Neural progenitor cell (in vitro differentiated cells): Measurements from ENCODE around the gene DCDC1. TPM values are rescaled to one million over a fixed set of nuclear protein-coding genes. Genes with fewer than 3 reads are reported as not detected.

Experiments
- DNase-seq: peaks from one replicate; pipeline ENCODE4 v3.0.0-alpha.2; 2016; ENCODE audit warnings: low spot score
- H2AFZ ChIP-seq: fragments of 200-600 bp; sonication (generic); replicated peaks from 2 replicates; pipeline ENCODE4 v1.6.1; 2016; ENCODE audit warnings: antibody characterized with exemption
- H3F3A ChIP-seq: fragments of 200-600 bp; sonication (generic); 2 replicates; pipeline ENCODE4 v1.6.1; 2016; ENCODE audit warnings: antibody characterized with exemption, low read depth
- H3K27ac ChIP-seq: fragments of 200-600 bp; sonication (generic); 2 replicates; pipeline ENCODE4 v1.5.1; 2016; ENCODE audit warnings: mild to moderate bottlenecking
- H3K27me3 ChIP-seq: fragments of 200-600 bp; sonication (generic); 2 replicates; pipeline ENCODE4 v1.6.1; 2016; ENCODE audit warnings: mild to moderate bottlenecking, moderate library complexity
- H3K36me3 ChIP-seq: fragments of 200-600 bp; sonication (generic); 2 replicates; pipeline ENCODE4 v1.5.1; 2016
- H3K4me1 ChIP-seq: fragments of 200-600 bp; sonication (generic); 2 replicates; pipeline ENCODE4 v1.6.1; 2016; ENCODE audit warnings: mixed run types
- H3K4me2 ChIP-seq: fragments of 200-600 bp; sonication (generic); 2 replicates; pipeline ENCODE4 v1.6.1; 2016
- H3K4me3 ChIP-seq: fragments of 200-600 bp; sonication (generic); 2 replicates; pipeline ENCODE4 v1.5.1; 2016
- H3K79me2 ChIP-seq: fragments of 200-600 bp; sonication (generic); 2 replicates; pipeline ENCODE4 v1.6.1; 2016; ENCODE audit warnings: low read depth
- H3K9ac ChIP-seq: fragments of 200-600 bp; sonication (generic); 2 replicates; pipeline ENCODE4 v1.6.1; 2016
- H3K9me3 ChIP-seq: fragments of 200-600 bp; sonication (generic); 2 replicates; pipeline ENCODE4 v1.5.1; 2016; ENCODE audit warnings: low read depth
- H4K20me1 ChIP-seq: fragments of 200-600 bp; sonication (generic); 2 replicates; pipeline ENCODE4 v1.6.1; 2016; ENCODE audit warnings: low read depth
- H3K27ac Mint-ChIP-seq: 3 replicates; pipeline ENCODE4 v1.8.0; 2021; ENCODE audit warnings: mixed read lengths
- H3K27me3 Mint-ChIP-seq: 2 replicates; pipeline ENCODE4 v1.8.0; 2022; ENCODE audit warnings: low read depth, mild to moderate bottlenecking, inconsistent platforms, moderate library complexity, mixed read lengths; ENCODE audit not compliant: insufficient read depth
- H3K36me3 Mint-ChIP-seq: 3 replicates; pipeline ENCODE4 v1.8.0; 2021; ENCODE audit warnings: mixed read lengths
- H3K4me1 Mint-ChIP-seq: 3 replicates; pipeline ENCODE4 v1.8.0; 2021; ENCODE audit warnings: mixed read lengths
- H3K4me3 Mint-ChIP-seq: 3 replicates; pipeline ENCODE4 v1.8.0; 2021; ENCODE audit warnings: mild to moderate bottlenecking, moderate library complexity, mixed read lengths
- H3K9me3 Mint-ChIP-seq: 3 replicates; pipeline ENCODE4 v1.8.0; 2020; ENCODE audit warnings: mixed read lengths
- CTCF ChIP-seq: fragments of 200-600 bp; sonication (generic); IDR thresholded peaks from 2 replicates; pipeline ENCODE4 v1.5.1; 2017; ENCODE audit warnings: antibody characterized with exemption, mild to moderate bottlenecking
- EZH2 ChIP-seq: fragments of 200-600 bp; sonication (generic); IDR thresholded peaks from 2 replicates; pipeline ENCODE4 v1.6.1; 2017; ENCODE audit warnings: antibody characterized with exemption, mild to moderate bottlenecking, moderate library complexity
- EZH2phosphoT487 ChIP-seq: fragments of 200-600 bp; sonication (generic); IDR thresholded peaks from 2 replicates; pipeline ENCODE4 v1.6.1; 2017; ENCODE audit warnings: antibody characterized with exemption
- total RNA-seq: library from RNA; depleted of rRNA; stranded (reverse); fragments of >200 nt; gene quantifications from 2 replicates; pipeline ENCODE4 v1.2.3, GENCODE V29; 2015; ENCODE audit warnings: low replicate concordance

DCDC1 gene
- total RNA-seq, result 3.4 and 5.0 TPM in 2 replicates

GRCh38 chr11:31369348-31370329, at the start of gene DCDC1, which contains the start of gene DNAJC24:
TSS of gene DCDC1 (minus strand) at chr11:31369739. CDS start at chr11:31328280, 41,459 bp downstream.
TSS of gene DNAJC24 (plus strand) at chr11:31369860. CDS start at chr11:31370749, 889 bp downstream.
- no peaks in the 10 kb centered on the region for H3K27me3 Mint-ChIP-seq

GRCh38 chr11:31419138-31419537, 49.6 kb upstream of the DCDC1 start:
- Mint-ChIP-seq H3K27me3 (no peaks in the 10 kb centered on the region), H3K36me3 (peaks cover 20% of the 10 kb centered on the region), H3K4me1 (peaks cover 76% of the 10 kb centered on the region), H3K4me3 (no peak overlapping the region), H3K27ac (no peak overlapping the region), H3K9me3 (peaks cover 3% of the 10 kb centered on the region)
- Histone ChIP-seq H3K79me2 (peaks cover 25% of the 10 kb centered on the region), H3K27me3 (no peaks in the 10 kb centered on the region), H3F3A (peaks cover 71% of the 10 kb centered on the region), H4K20me1 (no peaks in the 10 kb centered on the region), H3K4me3 (no peak overlapping the region), H3K9ac (no peak overlapping the region), H3K4me2 (peak overlapping the region; percentile 73), H3K4me1 (peaks cover 89% of the 10 kb centered on the region), H3K27ac (peak overlapping the region; percentile 96), H3K9me3 (no peaks in the 10 kb centered on the region), H3K36me3 (no peaks in the 10 kb centered on the region), H2AFZ (no peak overlapping the region)
- peak; percentile 17 for DNase-seq
- TF ChIP-seq EZH2phosphoT487 (no peak), EZH2 (no peak), CTCF (no peak)

More at GRCh38 chr11:31369348-31370329, at the start of gene DCDC1, which contains the start of gene DNAJC24:
- H3K9me3 ChIP-seq, result no peaks in the 10 kb centered on the region
- Mint-ChIP-seq H3K4me3 (peak within 1 kb of the TSS; percentile 96), H3K9me3 (no peaks in the 10 kb centered on the region), H3K36me3 (peaks cover 3% of the 10 kb centered on the region), H3K4me1 (peaks cover 17% of the 10 kb centered on the region), H3K27ac (peak within 1 kb of the TSS; percentile 78)
- DNase-seq, result peak; percentile 98
- peak within 1 kb of the TSS; percentile 59 for H3K27ac ChIP-seq
- H3K4me2 ChIP-seq, result peak within 1 kb of the TSS; percentile 85
- peak within 1 kb of the TSS; percentile 60 for H3K9ac ChIP-seq
- peaks cover 48% of the 10 kb centered on the region for H3K79me2 ChIP-seq
- peak within 1 kb of the TSS; percentile 81 for H3K4me3 ChIP-seq
- H2AFZ ChIP-seq, result peak within 1 kb of the TSS; percentile 95
- peaks cover 4% of the 10 kb centered on the region for H3K36me3 ChIP-seq
- H3F3A ChIP-seq, result peaks cover 7% of the 10 kb centered on the region
- no peak for TF ChIP-seq EZH2phosphoT487
- TF ChIP-seq CTCF, result no peak
- TF ChIP-seq EZH2, result no peak
- peaks cover 3% of the 10 kb centered on the region for H3K27me3 ChIP-seq
- H4K20me1 ChIP-seq, result no peaks in the 10 kb centered on the region
- peaks cover 19% of the 10 kb centered on the region for H3K4me1 ChIP-seq

GRCh38 chr11:31417816-31418215, 48.3 kb upstream of the DCDC1 start:
- DNase-seq, result no peak
- Histone ChIP-seq H2AFZ (no peak overlapping the region), H3K4me3 (no peak overlapping the region), H3K27me3 (no peaks in the 10 kb centered on the region), H3K79me2 (peaks cover 35% of the 10 kb centered on the region), H3K4me2 (peak overlapping the region; percentile 73), H3K4me1 (peaks cover 78% of the 10 kb centered on the region), H3K9ac (no peak overlapping the region), H3K27ac (peak overlapping the region; percentile 96), H3K36me3 (no peaks in the 10 kb centered on the region), H3K9me3 (no peaks in the 10 kb centered on the region), H4K20me1 (no peaks in the 10 kb centered on the region), H3F3A (peaks cover 57% of the 10 kb centered on the region)
- TF ChIP-seq EZH2phosphoT487, result no peak
- TF ChIP-seq EZH2, result no peak
- TF ChIP-seq CTCF, result no peak
- peaks cover 19% of the 10 kb centered on the region for H3K36me3 Mint-ChIP-seq
- H3K4me3 Mint-ChIP-seq, result no peak overlapping the region
- peak overlapping the region; percentile 39 for H3K27ac Mint-ChIP-seq
- H3K27me3 Mint-ChIP-seq, result no peaks in the 10 kb centered on the region
- H3K4me1 Mint-ChIP-seq, result peaks cover 68% of the 10 kb centered on the region
- peaks cover 3% of the 10 kb centered on the region for H3K9me3 Mint-ChIP-seq
